Measurements from ENCODE around the gene STAMBP.
"Not testable (repeated sequence)": the region's sequence is repeated elsewhere in the genome, so short reads cannot be mapped to it uniquely, and the experiment has no call there.

Gene STAMBP

GRCh38 chr2:73828818-73829570, at the start of gene STAMBP:
STAMBP (plus strand) TSS chr2:73828961; CDS start chr2:73830857, 1,896 bp downstream.
- Mint-ChIP-seq H3K9me3 (peaks cover 5% of the 10 kb centered on the region), H3K27me3 (ENCODE audit: low read depth) (peaks cover 6% of the 10 kb centered on the region), H3K4me1 (ENCODE audit: low read depth) (peaks cover 38% of the 10 kb centered on the region), H3K27ac (peak within 1 kb of the TSS; percentile 99), H3K4me3 (peak within 1 kb of the TSS; percentile 100), H3K36me3 (ENCODE audit: low read depth) (peaks cover 22% of the 10 kb centered on the region)

- H3K4me1 Mint-ChIP-seq (ENCODE audit: low read depth) = peaks cover 21% of the 10 kb centered on the region
- peak within 1 kb of the TSS; percentile 96 for H3K27ac Mint-ChIP-seq
- no peaks in the 10 kb centered on the region for H3K27me3 Mint-ChIP-seq (ENCODE audit: low read depth)
- peaks cover 18% of the 10 kb centered on the region for H3K36me3 Mint-ChIP-seq (ENCODE audit: low read depth)
- no peaks in the 10 kb centered on the region for H3K9me3 Mint-ChIP-seq
- H3K4me3 Mint-ChIP-seq = peak within 1 kb of the TSS; percentile 98
Observed at GRCh38 chr2:73779467-73780236, 49.1 kb upstream of the STAMBP start, which contains the start of gene DUSP11. DUSP11 (minus strand) TSS chr2:73780103; CDS start chr2:73779974, 129 bp downstream.

DNA sequence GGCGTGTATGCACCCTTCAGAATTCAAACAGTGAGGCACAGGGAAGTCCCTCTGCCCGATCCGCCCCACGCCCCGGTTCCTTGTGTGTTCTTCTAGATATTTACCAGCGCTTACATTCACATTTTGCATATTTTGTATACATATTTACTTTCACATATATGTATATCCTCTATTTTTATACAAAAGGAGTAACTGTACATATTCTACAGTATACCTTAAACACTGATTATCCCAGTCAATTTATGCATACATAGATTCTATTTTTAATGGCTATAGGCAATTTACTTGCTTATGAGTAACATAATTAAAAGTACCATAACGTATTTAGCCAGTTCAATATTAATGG, 48.6 kb upstream of the STAMBP start:
- peaks cover 21% of the 10 kb centered on the region for H3K4me1 Mint-ChIP-seq (ENCODE audit: low read depth)
- peak overlapping the region; percentile 96 for H3K27ac Mint-ChIP-seq
- H3K9me3 Mint-ChIP-seq = no peaks in the 10 kb centered on the region
- H3K27me3 Mint-ChIP-seq (ENCODE audit: low read depth) = no peaks in the 10 kb centered on the region
- H3K36me3 Mint-ChIP-seq (ENCODE audit: low read depth) = peaks cover 16% of the 10 kb centered on the region
- H3K4me3 Mint-ChIP-seq = peak overlapping the region; percentile 98

- not testable (repeated sequence) for H3K27me3 Mint-ChIP-seq (ENCODE audit: low read depth); H3K4me3 Mint-ChIP-seq; H3K9me3 Mint-ChIP-seq; H3K27ac Mint-ChIP-seq; H3K36me3 Mint-ChIP-seq (ENCODE audit: low read depth); H3K4me1 Mint-ChIP-seq (ENCODE audit: low read depth)
Observed at GRCh38 chr2:73783402-73783801, 45.4 kb upstream of the STAMBP start.

GRCh38 chr2:73783883-73784282, 44.9 kb upstream of the STAMBP start, which contains the start of gene C2orf78:
C2orf78 (plus strand) TSS chr2:73784183; CDS start chr2:73784310, 127 bp downstream.
- H3K36me3 Mint-ChIP-seq (ENCODE audit: low read depth); H3K9me3 Mint-ChIP-seq; H3K4me1 Mint-ChIP-seq (ENCODE audit: low read depth); H3K4me3 Mint-ChIP-seq; H3K27me3 Mint-ChIP-seq (ENCODE audit: low read depth); H3K27ac Mint-ChIP-seq: not testable (repeated sequence)

DNA sequence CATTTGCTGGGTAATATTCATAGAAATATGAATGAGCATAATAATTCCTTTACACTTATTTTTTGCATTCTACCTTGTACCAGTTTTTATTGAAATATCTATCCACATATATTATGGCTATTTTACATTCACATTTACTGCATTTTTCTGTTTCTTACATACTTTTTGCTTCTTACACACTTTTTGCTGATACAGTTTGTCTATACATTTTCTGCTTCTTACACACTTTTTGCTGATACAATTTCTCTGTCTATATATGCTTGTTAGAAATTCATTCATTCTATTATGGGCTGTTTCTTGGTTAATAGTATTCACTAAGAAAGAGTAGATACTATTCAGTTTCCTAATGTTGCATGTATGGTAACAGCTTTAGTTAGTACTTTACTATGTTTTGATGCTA, 16.9 kb upstream of the STAMBP start:
- H3K4me1 Mint-ChIP-seq (ENCODE audit: low read depth) = peaks cover 3% of the 10 kb centered on the region
- H3K36me3 Mint-ChIP-seq (ENCODE audit: low read depth) = no peaks in the 10 kb centered on the region
- H3K27me3 Mint-ChIP-seq (ENCODE audit: low read depth) = peaks cover 4% of the 10 kb centered on the region
- no peaks in the 10 kb centered on the region for H3K9me3 Mint-ChIP-seq
- no peak overlapping the region for H3K27ac Mint-ChIP-seq
- H3K4me3 Mint-ChIP-seq = no peak overlapping the region

DNA sequence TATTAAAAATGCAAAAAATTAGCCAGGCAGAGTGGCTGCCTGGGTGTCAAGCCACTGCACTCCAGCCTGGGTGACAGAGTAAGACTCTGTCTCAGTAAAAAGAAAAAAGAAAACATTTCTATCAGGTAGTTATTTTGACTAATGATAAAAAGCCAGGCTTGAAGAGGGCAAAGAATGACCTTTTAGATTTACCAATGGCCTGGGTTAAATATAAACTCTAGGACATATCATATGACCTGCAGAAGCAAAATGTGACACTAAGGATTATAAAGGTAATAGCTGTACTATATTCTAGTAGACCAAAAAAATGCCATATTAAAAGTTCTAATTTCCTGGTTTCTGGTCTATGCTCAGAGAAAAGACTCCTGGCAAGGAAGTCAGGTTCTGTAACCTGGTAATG, 16.1 kb upstream of the STAMBP start:
- Mint-ChIP-seq H3K4me3 (no peak overlapping the region), H3K27me3 (ENCODE audit: low read depth) (peaks cover 4% of the 10 kb centered on the region), H3K9me3 (no peaks in the 10 kb centered on the region), H3K4me1 (ENCODE audit: low read depth) (peaks cover 3% of the 10 kb centered on the region), H3K36me3 (ENCODE audit: low read depth) (no peaks in the 10 kb centered on the region), H3K27ac (no peak overlapping the region)

GRCh38 chr2:73818296-73818695, 10.5 kb upstream of the STAMBP start:
- no peak overlapping the region for H3K4me3 Mint-ChIP-seq
- H3K36me3 Mint-ChIP-seq (ENCODE audit: low read depth) = no peaks in the 10 kb centered on the region
- H3K27me3 Mint-ChIP-seq (ENCODE audit: low read depth) = peaks cover 4% of the 10 kb centered on the region
- no peaks in the 10 kb centered on the region for H3K9me3 Mint-ChIP-seq
- peaks cover 6% of the 10 kb centered on the region for H3K4me1 Mint-ChIP-seq (ENCODE audit: low read depth)
- H3K27ac Mint-ChIP-seq = no peak overlapping the region

DNA sequence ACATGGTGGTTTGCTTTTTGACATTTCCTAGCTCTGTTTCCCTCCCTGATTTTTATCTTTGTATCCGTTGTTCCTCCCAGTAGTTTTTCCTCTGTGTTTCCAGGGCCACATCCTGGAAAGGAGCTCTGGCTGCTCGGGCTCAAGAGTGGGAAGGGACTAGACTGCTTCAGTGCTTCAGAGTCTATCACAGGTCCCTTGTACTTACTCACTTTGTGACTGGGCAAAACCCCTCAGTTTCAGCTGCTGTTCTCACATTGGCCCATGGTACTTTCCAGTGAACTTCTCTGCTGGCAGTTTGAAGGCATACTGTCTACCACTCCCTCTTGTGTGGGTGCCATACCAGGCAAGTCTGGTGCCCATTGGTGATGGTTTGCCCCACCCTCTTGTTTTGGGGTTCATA, 7.5 kb upstream of the STAMBP start:
- Mint-ChIP-seq H3K27me3 (ENCODE audit: low read depth) (peaks cover 6% of the 10 kb centered on the region), H3K4me1 (ENCODE audit: low read depth) (peaks cover 10% of the 10 kb centered on the region), H3K9me3 (no peaks in the 10 kb centered on the region), H3K4me3 (no peak overlapping the region), H3K36me3 (ENCODE audit: low read depth) (no peaks in the 10 kb centered on the region), H3K27ac (no peak overlapping the region)

- H3K27ac Mint-ChIP-seq = no peak overlapping the region
- peaks cover 6% of the 10 kb centered on the region for H3K27me3 Mint-ChIP-seq (ENCODE audit: low read depth)
- no peaks in the 10 kb centered on the region for H3K36me3 Mint-ChIP-seq (ENCODE audit: low read depth)
- peaks cover 10% of the 10 kb centered on the region for H3K4me1 Mint-ChIP-seq (ENCODE audit: low read depth)
- no peaks in the 10 kb centered on the region for H3K9me3 Mint-ChIP-seq
- H3K4me3 Mint-ChIP-seq = no peak overlapping the region
Observed at GRCh38 chr2:73821669-73822068, 7.1 kb upstream of the STAMBP start.

- peaks cover 6% of the 10 kb centered on the region for H3K27me3 Mint-ChIP-seq (ENCODE audit: low read depth)
- H3K9me3 Mint-ChIP-seq = no peaks in the 10 kb centered on the region
- no peaks in the 10 kb centered on the region for H3K36me3 Mint-ChIP-seq (ENCODE audit: low read depth)
- H3K27ac Mint-ChIP-seq = no peak overlapping the region
- peaks cover 10% of the 10 kb centered on the region for H3K4me1 Mint-ChIP-seq (ENCODE audit: low read depth)
- H3K4me3 Mint-ChIP-seq = no peak overlapping the region
Observed at GRCh38 chr2:73822276-73822675, 6.5 kb upstream of the STAMBP start.

- Mint-ChIP-seq H3K4me3 (no peak overlapping the region), H3K27me3 (ENCODE audit: low read depth) (peaks cover 6% of the 10 kb centered on the region), H3K36me3 (ENCODE audit: low read depth) (no peaks in the 10 kb centered on the region), H3K27ac (no peak overlapping the region), H3K4me1 (ENCODE audit: low read depth) (peaks cover 15% of the 10 kb centered on the region), H3K9me3 (no peaks in the 10 kb centered on the region)
Observed at GRCh38 chr2:73822991-73823390, 5.8 kb upstream of the STAMBP start.

- peaks cover 6% of the 10 kb centered on the region for H3K27me3 Mint-ChIP-seq (ENCODE audit: low read depth)
- no peaks in the 10 kb centered on the region for H3K9me3 Mint-ChIP-seq
- H3K36me3 Mint-ChIP-seq (ENCODE audit: low read depth) = no peaks in the 10 kb centered on the region
- H3K27ac Mint-ChIP-seq = no peak overlapping the region
- H3K4me3 Mint-ChIP-seq = no peak overlapping the region
- peaks cover 15% of the 10 kb centered on the region for H3K4me1 Mint-ChIP-seq (ENCODE audit: low read depth)
Observed at GRCh38 chr2:73823416-73823815, 5.3 kb upstream of the STAMBP start.

DNA sequence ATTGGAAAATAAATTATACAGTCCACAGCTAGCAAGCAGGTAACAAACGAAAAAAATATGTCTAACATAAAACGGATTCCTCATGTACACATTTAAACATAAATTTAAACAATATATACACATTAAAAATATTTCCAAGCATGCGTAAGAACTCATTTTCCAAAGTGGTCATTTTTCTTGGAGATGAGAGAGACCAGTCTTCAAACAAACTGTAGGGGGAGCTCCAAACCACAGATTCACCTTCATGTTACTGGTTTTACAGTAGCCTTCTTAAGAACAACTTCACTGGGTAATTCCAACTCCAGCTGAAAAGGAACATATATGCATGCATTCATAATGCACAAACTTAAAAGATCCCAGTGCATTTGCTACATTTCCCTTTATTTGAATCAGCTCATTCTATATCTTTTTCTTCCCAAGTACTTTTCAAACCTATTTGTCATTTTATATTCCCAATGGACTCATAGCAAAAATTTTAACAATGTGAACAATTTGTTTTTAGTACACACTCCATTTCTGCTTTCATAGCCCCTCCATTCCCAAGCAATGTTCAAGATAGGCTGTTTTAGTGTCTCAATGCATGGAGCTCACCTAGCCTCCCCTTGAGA, 4.7 kb upstream of the STAMBP start:
- H3K36me3 Mint-ChIP-seq (ENCODE audit: low read depth) = peaks cover 2% of the 10 kb centered on the region
- no peak overlapping the region for H3K4me3 Mint-ChIP-seq
- no peak overlapping the region for H3K27ac Mint-ChIP-seq

GRCh38 chr2:73825408-73825807, 3.4 kb upstream of the STAMBP start:
- H3K27ac Mint-ChIP-seq = no peak overlapping the region
- peaks cover 28% of the 10 kb centered on the region for H3K4me1 Mint-ChIP-seq (ENCODE audit: low read depth)
- peaks cover 6% of the 10 kb centered on the region for H3K27me3 Mint-ChIP-seq (ENCODE audit: low read depth)
- H3K36me3 Mint-ChIP-seq (ENCODE audit: low read depth) = peaks cover 7% of the 10 kb centered on the region
- no peak overlapping the region for H3K4me3 Mint-ChIP-seq
- H3K9me3 Mint-ChIP-seq = no peaks in the 10 kb centered on the region

More for the DNA sequence above, 4.7 kb upstream of the STAMBP start:
- Mint-ChIP-seq H3K4me1 (ENCODE audit: low read depth) (peaks cover 18% of the 10 kb centered on the region), H3K27me3 (ENCODE audit: low read depth) (peaks cover 6% of the 10 kb centered on the region), H3K9me3 (no peaks in the 10 kb centered on the region)

All from T-helper 1 cell treated with Interleukin-12 subunit alpha and Interleukin-12 subunit beta and Interleukin-4 antibody, amounts not matched to agents 30 μg/mL and 1 μg/mL, for 36 hours (primary cell).